HCT116 (cell line): ENCODE data around the gene PTGR3.

Source experiments
- EZH2 ChIP-seq: fragments of 200-600 bp; sonication (generic); IDR thresholded peaks from 2 replicates; pipeline ENCODE4 v1.6.1; 2017; ENCODE audit warnings: antibody characterized with exemption, mixed run types
- POLR2A ChIP-seq: IDR thresholded peaks from 2 replicates; pipeline ENCODE4 v1.7.0; 2011; ENCODE audit warnings: borderline replicate concordance; ENCODE audit not compliant: insufficient read depth, insufficient read length; ENCODE audit errors: extremely low read depth
- POLR2AphosphoS5 ChIP-seq: IDR thresholded peaks from 2 replicates; pipeline ENCODE4 v1.6.1; 2011; ENCODE audit warnings: mild to moderate bottlenecking, low read depth, low read length, moderate library complexity
- TF ChIP-seq, protein P1 (sequence below), 3 experiments: fragments of 200-600 bp in 1 of 3; sonication (generic) in 1 of 3; IDR thresholded peaks in 2 of 3; conservative IDR thresholded peaks in 1 of 3; 2 replicates each; pipeline ENCODE4 v1.5.1; 2012 to 2017; ENCODE audit warnings: low read depth in 2 of 3, low read length in 2 of 3, antibody characterized with exemption in 1 of 3, borderline replicate concordance in 1 of 3, control low read depth in 1 of 3, mild to moderate bottlenecking in 1 of 3, mixed read lengths in 1 of 3, mixed run types in 1 of 3, moderate library complexity in 1 of 3; ENCODE audit not compliant: insufficient read depth in 1 of 3

DNA sequence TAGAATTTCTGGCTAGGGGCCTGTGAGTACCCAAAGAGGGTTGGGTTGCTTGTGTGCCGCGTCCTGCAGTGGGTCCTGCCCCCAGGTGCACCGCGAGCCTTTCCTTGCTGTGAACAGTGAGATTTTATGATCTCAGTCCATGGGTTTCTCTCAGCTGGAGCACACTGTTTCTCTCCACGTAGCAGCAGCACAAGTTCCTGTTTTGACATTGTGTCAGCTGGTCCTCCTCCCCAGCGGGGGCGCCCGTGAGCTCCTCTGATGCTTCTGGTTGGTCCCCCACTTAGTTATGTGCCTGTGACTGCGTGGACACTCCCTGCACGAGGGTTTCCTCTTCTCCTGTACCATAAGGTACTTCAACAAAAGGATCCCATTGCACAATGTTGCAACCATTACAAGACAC is 31.5 kb upstream of the PTGR3 start:
- TF ChIP-seq, protein P1, sequence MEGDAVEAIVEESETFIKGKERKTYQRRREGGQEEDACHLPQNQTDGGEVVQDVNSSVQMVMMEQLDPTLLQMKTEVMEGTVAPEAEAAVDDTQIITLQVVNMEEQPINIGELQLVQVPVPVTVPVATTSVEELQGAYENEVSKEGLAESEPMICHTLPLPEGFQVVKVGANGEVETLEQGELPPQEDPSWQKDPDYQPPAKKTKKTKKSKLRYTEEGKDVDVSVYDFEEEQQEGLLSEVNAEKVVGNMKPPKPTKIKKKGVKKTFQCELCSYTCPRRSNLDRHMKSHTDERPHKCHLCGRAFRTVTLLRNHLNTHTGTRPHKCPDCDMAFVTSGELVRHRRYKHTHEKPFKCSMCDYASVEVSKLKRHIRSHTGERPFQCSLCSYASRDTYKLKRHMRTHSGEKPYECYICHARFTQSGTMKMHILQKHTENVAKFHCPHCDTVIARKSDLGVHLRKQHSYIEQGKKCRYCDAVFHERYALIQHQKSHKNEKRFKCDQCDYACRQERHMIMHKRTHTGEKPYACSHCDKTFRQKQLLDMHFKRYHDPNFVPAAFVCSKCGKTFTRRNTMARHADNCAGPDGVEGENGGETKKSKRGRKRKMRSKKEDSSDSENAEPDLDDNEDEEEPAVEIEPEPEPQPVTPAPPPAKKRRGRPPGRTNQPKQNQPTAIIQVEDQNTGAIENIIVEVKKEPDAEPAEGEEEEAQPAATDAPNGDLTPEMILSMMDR (IDR thresholded peaks at IDR 0.05 in 2 of 3, conservative IDR thresholded peaks at IDR 0.05 in 1 of 3; ENCODE audit: borderline replicate concordance in 1 of 3, insufficient read depth in 1 of 3, low read depth in 2 of 3, low read length in 2 of 3): 0 out of 6 replicates have a peak, but pooled peaks of 1 of the 3 experiments have one; percentile 2
- TF ChIP-seq POLR2A (no peak), EZH2 (no peak), POLR2AphosphoS5 (no peak)
